ENCODE measurements around the gene KDM4C. TPM values are rescaled to one million over a fixed set of nuclear protein-coding genes. Genes with fewer than 3 reads are reported as not detected.
"Not testable (repeated sequence)": the region's sequence is repeated elsewhere in the genome, so short reads cannot be mapped to it uniquely, and the experiment has no call there.

KDM4C gene
- total RNA-seq, 1 experiment from 2014 or later: 7.1 TPM

GRCh38 chr9:6735422-6735821, 22.4 kb upstream of the KDM4C start:
- Histone ChIP-seq H3K9me3 (ENCODE audit: control insufficient read depth, insufficient read depth, low read depth, low read length) (no peaks in the 10 kb centered on the region), H3K36me3 (ENCODE audit: control insufficient read depth, insufficient read depth, low read length) (no peaks in the 10 kb centered on the region), H3K27me3 (ENCODE audit: control insufficient read depth, insufficient read depth, low read length) (no peaks in the 10 kb centered on the region), H3K27ac (ENCODE audit: low read length) (no peak overlapping the region), H3K4me1 (ENCODE audit: control insufficient read depth, insufficient read depth, low read length) (no peaks in the 10 kb centered on the region), H3K4me3 (ENCODE audit: low read depth in 2 of 2, low read length in 2 of 2) (no peak overlapping the region)
- BruUV-seq (replicated peaks): no TSS peak
- ATAC-seq (no peak), DNase-seq (ENCODE audit: low read depth, low spot score) (no peak)
- ChIA-PET CTCF (no interaction called here), POLR2A (no interaction called here)
- in situ Hi-C loops (cut with HindIII; ENCODE audit: low pct_unique_long_range_greater_than_20kb, low sequenced_read_pairs): no loop called here
- intact Hi-C loops (cut with micrococcal nuclease; ENCODE audit: unreplicated experiment): loop anchor here (5.0 kb wide), 1 partner anchor 148 kb away; no protein-coding TSS in a partner anchor
- TF ChIP-seq TCF7L2 (IDR thresholded peaks at IDR 0.05; ENCODE audit: low read depth, low read length) (no peak), POLR2AphosphoS5 (IDR thresholded peaks at IDR 0.05; ENCODE audit: low read depth, low read length) (no peak), CTCF (IDR thresholded peaks at IDR 0.05) (no peak), SIN3A (IDR thresholded peaks at IDR 0.05; ENCODE audit: borderline replicate concordance, insufficient read depth, low read depth, low read length) (no peak)

- H3K27me3 ChIP-seq (ENCODE audit: control insufficient read depth, insufficient read depth, low read length): no peaks in the 10 kb centered on the region
- TF ChIP-seq REST (IDR thresholded peaks at IDR 0.05; ENCODE audit: insufficient read depth in 1 of 2, low read depth in 2 of 2, low read length in 1 of 2) (no peak), TCF7L2 (IDR thresholded peaks at IDR 0.05; ENCODE audit: low read depth, low read length) (no peak), SIN3A (IDR thresholded peaks at IDR 0.05; ENCODE audit: borderline replicate concordance, insufficient read depth, low read depth, low read length) (no peak), CTCF (IDR thresholded peaks at IDR 0.05) (peak; percentile 33; the same call in 1 of the 2 replicates)
- intact Hi-C loops (cut with micrococcal nuclease; ENCODE audit: unreplicated experiment): loop anchor here (5.0 kb wide), 1 partner anchor 152 kb away; no protein-coding TSS in a partner anchor
- POLR2A ChIA-PET: interaction anchor here (0.6 kb wide), 1 partner anchor 425 kb away, joined by 4 read pairs; no protein-coding TSS in a partner anchor
- H3K4me1 ChIP-seq (ENCODE audit: control insufficient read depth, insufficient read depth, low read length): no peaks in the 10 kb centered on the region
- in situ Hi-C loops (cut with HindIII; ENCODE audit: low pct_unique_long_range_greater_than_20kb, low sequenced_read_pairs): no loop called here
- DNase-seq (ENCODE audit: low read depth, low spot score): no peak
- CTCF ChIA-PET: interaction anchor here (0.6 kb wide), 3 partner anchors 10 to 314 kb away, joined by 3 to 7 read pairs (median 5); no protein-coding TSS in a partner anchor
- H3K4me3 ChIP-seq (ENCODE audit: low read depth in 2 of 2, low read length in 2 of 2): no peak overlapping the region
- H3K36me3 ChIP-seq (ENCODE audit: control insufficient read depth, insufficient read depth, low read length): no peaks in the 10 kb centered on the region
- H3K27ac ChIP-seq (ENCODE audit: low read length): no peak overlapping the region
- BruUV-seq (replicated peaks): no TSS peak
- ATAC-seq: no peak
- H3K9me3 ChIP-seq (ENCODE audit: control insufficient read depth, insufficient read depth, low read depth, low read length): no peaks in the 10 kb centered on the region
Observed at GRCh38 chr9:6739218-6739617, 18.6 kb upstream of the KDM4C start.

GRCh38 chr9:6748861-6749260, 8.9 kb upstream of the KDM4C start:
- DNase-seq (ENCODE audit: low read depth, low spot score); H3K4me3 ChIP-seq (ENCODE audit: low read depth in 2 of 2, low read length in 2 of 2); H3K9me3 ChIP-seq (ENCODE audit: control insufficient read depth, insufficient read depth, low read depth, low read length); ATAC-seq; H3K27ac ChIP-seq (ENCODE audit: low read length); H3K27me3 ChIP-seq (ENCODE audit: control insufficient read depth, insufficient read depth, low read length); CTCF ChIA-PET; H3K36me3 ChIP-seq (ENCODE audit: control insufficient read depth, insufficient read depth, low read length); intact Hi-C loops (cut with micrococcal nuclease; ENCODE audit: unreplicated experiment); in situ Hi-C loops (cut with HindIII; ENCODE audit: low pct_unique_long_range_greater_than_20kb, low sequenced_read_pairs); BruUV-seq (replicated peaks); H3K4me1 ChIP-seq (ENCODE audit: control insufficient read depth, insufficient read depth, low read length); POLR2A ChIA-PET: not testable (repeated sequence)

GRCh38 chr9:6754861-6755260, 2.9 kb upstream of the KDM4C start:
- in situ Hi-C loops (cut with HindIII; ENCODE audit: low pct_unique_long_range_greater_than_20kb, low sequenced_read_pairs); intact Hi-C loops (cut with micrococcal nuclease; ENCODE audit: unreplicated experiment); DNase-seq (ENCODE audit: low read depth, low spot score); POLR2A ChIA-PET; H3K4me3 ChIP-seq (ENCODE audit: low read depth in 2 of 2, low read length in 2 of 2); H3K27me3 ChIP-seq (ENCODE audit: control insufficient read depth, insufficient read depth, low read length); H3K9me3 ChIP-seq (ENCODE audit: control insufficient read depth, insufficient read depth, low read depth, low read length); BruUV-seq (replicated peaks); H3K27ac ChIP-seq (ENCODE audit: low read length); CTCF ChIA-PET; H3K4me1 ChIP-seq (ENCODE audit: control insufficient read depth, insufficient read depth, low read length); H3K36me3 ChIP-seq (ENCODE audit: control insufficient read depth, insufficient read depth, low read length); ATAC-seq: not testable (repeated sequence)
